GM18511 (cell line): ENCODE measurements around the gene BLOC1S4.
"Not testable (repeated sequence)": the region's sequence is repeated elsewhere in the genome, so short reads cannot be mapped to it uniquely, and the experiment has no call there.

ENCODE experiments used
- ATAC-seq: cut with Tn5 transposase; IDR thresholded peaks from one replicate; pipeline ENCODE4 v1.9.1; 2021; ENCODE audit warnings: mild to moderate bottlenecking, moderate library complexity; ENCODE audit not compliant: unreplicated experiment

BLOC1S4 gene

DNA sequence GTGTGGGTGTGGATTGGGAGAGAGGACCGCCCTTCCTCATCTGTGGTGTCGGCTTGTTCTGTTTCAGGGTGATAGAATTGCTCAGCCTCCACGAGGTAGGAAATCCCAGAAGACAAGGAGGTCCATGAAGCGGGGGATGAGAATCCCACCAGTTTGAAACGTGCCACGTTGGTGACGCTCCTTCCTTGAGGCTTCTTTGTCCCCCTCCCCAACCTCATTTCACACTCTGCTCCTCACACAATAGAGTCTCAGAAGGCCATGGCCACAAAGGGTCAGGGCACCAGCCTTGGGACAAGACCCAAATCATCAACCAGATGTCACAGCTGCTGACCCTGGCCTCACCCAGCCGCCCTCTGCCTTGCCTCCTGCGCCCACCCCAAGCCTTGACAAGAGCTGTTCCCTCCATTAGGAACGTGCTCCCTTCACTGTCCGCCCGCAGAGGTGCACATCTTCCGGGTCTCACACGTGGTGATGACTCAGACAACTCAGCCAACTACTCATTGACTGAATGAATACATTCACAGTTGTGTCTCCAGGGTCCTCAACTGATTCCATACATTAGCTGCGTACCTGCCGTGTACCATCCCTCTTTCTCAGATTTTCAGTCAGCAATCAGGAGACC lies 18.3 kb downstream of the BLOC1S4 start:
- ATAC-seq: no peak

DNA sequence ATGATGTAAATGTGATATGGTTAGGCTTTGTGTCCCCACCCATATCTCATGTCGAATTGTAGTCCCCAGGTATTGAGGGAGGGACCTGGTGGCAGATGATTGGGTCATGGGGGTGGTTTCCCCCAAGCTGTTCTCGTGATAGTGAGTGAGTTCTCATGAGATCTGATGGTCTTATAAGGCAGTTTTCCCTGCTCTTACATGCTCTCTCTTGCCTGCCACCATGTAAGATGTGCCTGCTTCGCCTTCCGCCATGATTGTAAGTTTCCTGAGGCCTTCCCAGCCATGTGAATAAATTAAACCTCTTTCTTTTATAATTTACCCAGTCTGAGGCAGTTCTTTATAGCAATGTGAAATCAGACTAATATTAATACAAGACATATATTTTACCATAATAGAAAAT lies 23.9 kb downstream of the BLOC1S4 start:
- no peak for ATAC-seq

DNA sequence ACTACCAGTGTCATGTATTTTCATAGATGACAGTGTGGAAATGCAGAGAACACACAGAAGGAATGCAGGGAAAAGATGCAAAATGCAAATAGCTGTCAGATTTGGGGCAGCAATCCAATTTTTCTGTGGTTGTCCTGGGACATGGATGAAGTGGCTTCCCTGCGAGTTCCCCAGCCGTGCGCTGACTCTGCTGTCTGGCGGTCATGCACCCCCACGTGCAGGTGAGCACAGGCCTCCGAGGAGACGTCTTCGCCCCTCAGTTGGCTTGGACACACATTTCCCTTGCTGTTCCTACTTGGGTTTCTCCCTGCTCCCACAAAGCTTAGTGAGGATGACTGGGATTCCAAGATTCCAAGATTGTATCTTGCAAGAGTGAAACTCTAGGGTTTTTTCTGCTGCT lies 24.4 kb downstream of the BLOC1S4 start:
- no peak for ATAC-seq

DNA sequence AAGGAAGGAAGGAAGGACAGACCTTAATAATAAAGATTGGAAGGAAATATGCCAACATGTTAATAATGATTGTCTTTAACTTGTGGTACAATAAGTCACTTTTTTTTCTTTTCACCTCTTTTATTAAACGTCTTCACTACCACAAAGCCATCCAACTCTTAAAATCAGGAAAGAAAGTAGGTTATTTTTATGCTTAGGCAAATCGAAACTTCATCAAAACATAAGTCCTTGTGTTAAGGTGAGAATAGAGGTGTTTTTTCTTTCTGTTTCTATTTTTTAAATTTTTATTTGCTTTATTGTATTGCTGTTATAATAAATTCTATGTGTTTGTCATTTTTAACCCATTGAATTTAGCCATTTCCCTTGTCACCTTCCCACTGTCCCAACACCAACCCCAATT lies 26.5 kb downstream of the BLOC1S4 start:
- ATAC-seq: no peak

DNA sequence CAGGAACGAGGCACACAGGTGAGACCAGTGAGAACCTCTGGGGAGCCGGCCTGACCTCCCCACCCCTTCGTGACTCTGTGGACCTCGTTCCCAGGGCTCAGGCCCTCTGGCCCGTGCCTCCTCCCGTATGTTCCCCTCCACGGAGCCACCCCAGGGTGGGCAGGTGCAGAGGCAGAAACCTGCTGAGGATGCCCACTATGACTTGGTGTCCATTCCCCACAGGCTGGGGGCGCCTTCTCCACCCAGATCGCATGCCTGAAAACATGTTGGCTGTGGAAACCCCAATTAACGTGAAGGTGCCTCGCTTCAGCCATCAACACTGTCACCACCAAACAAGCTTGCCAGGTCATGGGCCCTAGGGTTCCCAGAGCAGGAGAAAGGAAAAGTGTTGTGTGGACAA lies 27.0 kb downstream of the BLOC1S4 start:
- no peak for ATAC-seq

DNA sequence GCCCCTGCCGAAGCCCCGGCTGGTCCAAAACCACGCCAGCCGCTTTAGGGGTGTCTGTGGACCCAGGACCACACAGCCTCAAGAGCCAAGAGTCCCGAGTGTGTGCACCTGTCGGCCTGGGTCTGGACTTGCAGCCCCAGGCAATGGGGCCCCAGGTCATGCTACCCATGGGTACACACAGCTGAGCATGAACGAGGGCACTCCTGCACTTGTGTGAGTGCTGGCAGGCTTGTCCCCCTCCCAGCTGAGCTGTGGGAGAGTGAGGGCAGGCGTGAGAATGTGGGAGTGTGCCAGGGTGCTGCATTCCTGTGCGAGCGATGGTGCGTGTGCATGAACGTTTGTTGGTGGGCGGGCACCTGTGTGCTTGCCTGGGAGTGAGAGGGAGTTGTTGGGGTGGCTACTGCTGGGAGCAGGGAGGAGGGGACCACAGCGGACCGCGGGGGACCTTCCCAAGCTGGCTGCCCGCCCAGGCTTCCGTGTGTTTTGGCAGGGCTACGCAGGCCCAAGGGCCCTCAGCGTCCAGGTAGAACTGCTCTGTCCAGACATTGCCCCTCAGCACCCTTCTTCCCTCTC lies 30.8 kb downstream of the BLOC1S4 start:
- ATAC-seq: no peak

DNA sequence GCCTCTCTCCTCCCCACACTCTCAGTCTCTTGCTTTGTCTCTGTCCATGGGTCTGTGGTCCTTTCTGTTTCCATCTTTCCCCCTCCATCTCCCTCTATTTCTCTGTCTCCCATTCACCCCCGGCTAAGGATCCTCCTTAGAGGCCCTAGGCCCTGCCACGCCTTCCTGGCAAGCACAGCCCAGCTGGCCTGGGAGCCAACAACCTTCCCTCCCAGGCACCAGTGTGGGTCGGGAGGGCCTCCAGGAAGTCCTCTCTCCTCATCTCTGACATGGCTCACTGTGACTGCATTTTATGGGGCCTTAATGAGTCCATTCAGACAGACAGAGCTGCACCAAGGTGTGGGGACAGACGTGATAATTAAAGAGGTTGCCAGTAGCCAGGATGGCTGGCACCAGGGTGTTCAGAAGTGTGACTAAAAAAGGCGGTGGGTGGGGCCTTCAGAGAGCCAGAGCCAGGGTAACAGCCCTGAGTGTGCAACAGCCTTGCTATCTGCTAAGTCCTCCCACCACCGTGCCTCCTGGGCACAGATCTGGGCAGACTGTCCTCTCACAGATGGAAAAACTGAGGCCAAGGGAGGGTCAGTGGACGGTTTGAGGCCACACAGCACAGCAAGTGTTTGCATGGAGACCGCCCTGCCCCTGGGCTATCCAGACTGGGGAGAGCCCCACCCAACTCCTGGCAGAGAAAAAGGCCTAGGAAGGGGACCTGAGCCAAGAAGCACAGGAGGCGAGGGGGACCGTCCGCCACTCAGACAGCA lies 31.5 kb downstream of the BLOC1S4 start:
- ATAC-seq: no peak

DNA sequence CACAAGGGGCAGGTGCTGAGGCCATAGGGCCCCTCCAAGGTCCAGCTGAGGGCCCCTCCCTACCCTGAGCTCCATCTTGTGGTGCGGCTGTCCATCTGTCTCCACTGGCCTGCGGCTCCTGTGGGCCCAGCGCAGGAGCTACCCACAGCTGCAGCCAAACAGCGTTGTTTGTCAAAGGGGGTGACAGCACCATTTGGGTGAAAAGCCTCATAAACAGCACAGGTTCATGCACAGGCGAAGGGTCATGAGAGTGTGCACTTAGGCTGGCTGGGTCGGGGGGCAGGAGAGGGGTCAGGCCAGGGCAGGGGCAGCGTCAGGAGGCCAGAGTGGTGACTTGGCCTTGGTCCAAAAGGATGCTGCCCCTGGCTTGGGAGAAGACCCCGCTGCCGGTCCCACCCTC lies 32.3 kb downstream of the BLOC1S4 start:
- ATAC-seq: no peak

DNA sequence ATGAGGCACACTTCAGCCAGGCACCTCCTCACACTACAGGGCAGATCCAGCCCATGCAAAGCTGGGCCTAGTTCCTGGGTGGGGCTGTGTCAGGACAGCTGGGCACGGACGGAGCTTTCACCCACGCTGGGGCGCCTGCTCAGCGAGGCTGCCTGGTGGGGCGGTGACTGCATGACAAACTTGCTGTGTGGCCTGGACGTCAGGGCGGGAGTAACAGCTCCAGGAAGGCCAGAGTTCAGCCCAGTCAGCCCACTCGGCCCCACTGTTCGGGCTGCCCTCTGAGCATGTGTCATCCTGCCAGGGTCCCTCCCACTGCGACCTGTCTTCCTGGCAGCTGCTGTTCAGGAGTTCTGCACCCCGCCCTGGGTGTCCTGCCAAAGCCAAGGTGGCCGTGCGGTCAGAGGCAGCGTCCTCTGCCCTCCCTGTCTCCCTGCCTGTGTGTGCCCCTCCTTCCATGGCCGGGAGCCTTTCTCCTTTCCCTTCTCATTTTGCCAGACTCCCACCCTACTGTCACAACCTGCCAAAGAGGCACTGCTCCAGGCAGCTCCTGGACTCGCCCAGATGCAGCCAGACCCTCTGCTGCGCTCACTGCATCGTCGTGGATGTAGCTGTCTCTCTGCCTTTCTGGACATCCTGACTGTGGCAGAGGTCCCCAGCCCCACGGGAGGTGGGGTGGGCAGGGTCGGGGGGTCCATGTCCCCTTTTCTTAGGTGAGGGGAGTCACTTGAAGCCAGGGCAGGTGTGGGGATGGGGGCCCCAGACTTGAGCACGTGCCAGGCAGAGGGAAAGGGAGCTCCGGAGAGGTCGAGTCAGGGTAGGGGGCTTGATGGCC lies 33.6 kb downstream of the BLOC1S4 start:
- no peak for ATAC-seq

DNA sequence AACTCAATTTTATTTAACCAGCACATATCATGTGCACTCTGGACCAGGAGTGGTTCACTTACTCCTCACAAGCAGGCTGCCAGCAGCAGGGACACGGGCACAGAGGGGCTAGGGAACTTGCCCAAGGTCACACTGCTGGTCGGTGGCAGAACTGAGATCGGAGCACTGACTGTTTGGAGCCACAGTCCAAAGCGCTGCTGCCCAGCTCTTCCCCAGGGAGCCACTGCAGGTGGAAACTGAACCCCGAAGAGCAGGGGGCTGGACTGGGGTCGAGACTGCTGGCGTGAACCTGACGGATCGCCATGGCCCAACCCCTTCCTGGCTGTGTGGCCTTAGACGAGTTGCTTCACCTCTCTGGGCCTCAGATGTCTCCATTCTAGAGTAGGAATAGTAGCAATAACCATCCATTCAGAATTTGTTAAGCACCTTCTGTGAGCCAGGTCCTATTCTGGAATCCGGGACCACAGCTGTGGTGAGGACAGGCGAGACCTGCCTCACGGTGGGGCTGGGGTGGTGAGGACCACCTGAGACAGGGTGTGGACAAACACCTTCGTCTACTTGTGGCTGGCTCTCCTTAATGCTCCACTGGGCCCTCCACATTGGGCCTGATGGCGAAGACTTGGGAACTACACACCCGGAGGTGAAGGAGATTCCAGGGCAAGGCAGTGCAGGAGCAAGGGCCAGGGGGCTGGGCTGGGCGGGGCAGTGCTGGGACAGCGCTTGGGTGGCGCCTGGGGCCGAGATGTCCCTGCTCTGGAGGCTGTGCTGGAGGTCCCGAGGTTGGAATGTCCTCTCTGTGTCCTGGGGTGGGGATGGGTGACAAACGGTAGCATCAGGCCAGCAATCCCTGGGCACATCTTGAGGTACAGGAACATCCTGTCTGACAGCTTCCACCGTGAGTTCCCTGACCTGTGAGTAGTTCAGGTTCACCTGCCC lies 34.6 kb downstream of the BLOC1S4 start:
- ATAC-seq: no peak

DNA sequence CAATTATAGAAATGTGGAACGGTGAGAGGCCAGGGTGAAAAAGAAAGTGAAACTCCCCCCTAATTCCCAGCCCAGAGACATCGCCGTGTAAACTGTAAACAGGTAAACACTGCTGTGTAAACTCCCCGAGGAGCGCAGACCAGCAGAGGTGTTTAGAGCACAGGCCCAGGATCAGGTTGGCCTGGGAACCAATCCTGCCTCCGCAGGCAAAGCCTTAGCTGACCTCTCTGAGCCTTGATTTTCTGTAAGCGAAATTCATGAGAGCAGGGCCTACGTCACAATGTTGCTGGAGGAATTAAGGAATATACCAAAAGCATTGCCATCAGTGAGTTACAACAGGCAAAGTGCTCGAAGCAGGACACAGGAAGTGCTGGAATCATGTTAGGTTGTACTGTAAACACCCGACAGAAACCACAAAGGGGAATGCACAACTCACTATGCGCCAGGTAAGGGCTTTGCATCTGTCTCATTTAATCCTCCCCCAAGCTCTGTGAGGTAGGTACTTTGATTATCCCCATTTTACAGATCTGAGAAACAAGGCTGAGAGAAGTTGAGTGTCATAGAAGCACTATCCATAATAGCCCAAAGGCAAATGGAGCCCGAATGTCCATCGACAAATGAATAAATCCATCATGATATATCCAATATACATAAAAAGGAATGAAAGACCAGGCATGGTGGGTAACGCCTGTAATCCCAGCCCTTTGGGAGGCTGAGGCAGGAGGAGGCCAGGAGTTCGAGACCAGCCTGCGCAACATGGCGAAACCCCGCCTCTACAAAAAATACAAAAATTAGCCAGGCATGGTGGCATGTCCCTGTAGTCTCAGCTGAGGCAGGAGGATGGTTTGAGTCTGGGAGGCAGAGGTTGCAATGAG lies 35.9 kb downstream of the BLOC1S4 start:
- ATAC-seq: no peak

DNA sequence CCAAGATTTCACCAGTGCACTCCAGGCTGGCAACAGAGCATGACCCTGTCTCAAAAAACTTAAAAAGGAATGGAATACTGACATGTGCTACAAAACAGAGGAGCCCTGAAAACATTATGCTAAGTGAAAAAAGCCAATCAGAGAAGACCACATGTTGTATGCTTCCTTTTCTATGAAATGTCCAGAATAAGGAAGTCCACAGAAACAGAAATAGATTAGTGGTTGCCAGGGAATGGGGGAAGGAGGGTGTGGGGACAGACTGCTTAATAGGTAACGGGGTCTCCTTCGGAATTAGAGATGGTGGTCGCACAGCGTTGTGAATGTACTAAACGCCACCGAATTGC lies 36.5 kb downstream of the BLOC1S4 start:
- ATAC-seq: no peak

DNA sequence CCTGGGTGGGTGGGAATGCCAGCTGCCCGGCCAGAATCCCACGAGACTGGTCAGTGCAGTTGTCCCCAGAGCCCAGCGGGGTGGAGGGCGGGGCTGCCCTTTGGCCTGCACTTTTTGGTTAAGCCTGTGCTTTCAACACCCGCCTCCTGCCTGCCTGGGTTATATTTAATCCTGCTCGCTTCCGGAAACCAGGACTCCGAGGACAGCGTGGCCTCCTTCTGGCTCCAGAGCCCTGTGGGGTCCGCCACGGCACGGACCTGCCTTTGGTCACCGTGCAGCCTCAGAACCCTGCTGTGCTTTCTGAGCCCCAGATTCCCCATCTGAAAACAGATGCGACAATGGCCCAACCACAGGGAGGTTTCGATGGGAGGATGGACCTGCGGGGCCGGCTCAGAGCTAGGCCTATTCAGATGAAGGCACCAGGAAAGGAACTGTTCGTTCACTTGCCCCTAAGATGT lies 37.2 kb downstream of the BLOC1S4 start:
- no peak for ATAC-seq

DNA sequence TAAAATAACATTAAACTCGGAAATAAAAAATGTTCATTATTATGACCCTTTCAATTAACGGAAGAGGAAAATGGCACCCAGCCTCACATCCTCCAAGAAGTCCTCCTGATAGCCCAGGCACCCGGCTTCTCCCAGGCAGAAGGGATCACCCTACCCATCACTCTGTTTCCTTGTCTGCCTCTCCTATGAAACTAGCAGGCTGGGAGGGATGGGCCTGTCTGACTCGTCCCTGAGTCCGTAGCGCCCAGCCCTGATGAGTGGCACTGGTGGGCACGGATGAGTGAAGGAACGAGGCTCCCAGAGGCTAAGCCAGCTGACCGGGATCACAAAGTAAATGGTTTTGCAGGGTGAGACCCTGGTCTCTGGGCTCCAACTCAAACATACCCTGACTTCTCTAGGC lies 37.9 kb downstream of the BLOC1S4 start:
- no peak for ATAC-seq

DNA sequence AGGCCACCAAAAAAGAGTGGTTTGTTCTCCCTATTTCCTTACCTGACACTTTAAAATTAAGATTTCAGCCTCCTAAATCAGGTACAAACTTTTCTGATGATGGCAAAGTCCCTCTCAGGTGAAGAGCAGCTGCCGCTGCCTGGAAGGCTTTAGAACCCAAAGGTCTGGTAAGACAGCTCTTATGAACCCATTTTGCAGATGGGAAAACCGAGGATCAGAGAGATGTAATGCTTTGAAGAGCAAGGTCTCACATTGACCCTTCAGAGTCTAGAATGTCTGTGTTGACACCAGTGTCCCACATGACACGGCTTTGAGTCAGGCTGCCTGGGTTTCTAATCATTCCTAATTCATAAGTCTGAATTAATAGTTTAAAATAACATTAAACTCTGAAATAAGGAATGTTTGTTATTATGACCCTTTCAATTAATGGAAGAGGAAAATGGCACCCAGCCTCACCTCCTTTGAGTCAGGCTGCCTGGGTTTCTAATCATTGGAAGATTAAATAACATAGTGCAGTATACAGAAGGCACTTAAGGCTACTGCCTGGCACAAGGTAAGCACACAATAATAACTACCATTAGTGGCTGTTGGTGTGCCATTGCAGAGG lies 38.6 kb downstream of the BLOC1S4 start:
- no peak for ATAC-seq

DNA sequence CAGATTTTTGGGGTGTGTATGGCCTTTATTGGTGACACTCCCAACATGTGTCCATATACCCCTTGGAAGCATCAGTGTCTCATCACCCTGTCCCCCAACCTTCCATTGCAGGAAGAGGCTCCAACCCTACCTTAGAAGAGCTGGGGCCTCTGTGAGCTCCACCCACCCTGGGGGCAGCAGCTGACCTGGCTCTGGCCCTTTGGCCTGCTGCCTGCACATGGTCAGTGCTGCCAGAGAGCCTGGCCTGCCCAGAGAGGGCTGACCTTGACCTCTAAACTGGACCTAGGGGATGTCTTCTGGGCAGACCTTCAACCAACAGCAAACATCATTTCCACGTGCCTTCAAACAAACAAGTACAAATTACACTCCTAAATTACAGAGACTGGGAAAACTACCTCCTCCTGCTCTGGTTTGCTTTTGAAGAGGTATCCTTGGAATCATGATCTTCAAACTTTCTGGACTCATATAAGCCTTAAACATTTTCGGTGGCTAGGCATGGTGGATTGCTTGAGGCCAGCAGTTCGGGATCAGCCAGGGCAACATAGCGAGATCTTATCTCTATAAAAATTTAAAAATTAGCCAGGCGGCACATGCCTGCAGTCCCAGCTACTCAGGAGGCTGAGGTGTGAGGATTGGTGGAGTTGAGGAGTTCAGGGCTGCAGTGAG lies 39.2 kb downstream of the BLOC1S4 start:
- ATAC-seq: no peak

DNA sequence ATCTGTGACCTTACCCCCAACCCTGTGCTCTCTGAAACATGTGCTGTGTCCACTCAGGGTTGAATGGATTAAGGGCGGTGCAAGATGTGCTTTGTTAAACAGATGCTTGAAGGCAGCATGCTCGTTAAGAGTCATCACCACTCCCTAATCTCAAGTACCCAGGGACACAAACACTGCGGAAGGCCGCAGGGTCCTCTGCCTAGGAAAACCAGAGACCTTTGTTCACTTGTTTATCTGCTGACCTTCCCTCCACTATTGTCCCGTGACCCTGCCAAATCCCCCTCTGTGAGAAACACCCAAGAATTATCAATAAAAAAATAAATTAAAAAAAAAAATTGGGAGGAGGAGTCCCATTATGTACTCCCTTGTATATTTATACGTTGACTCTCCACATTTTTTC lies 40.4 kb downstream of the BLOC1S4 start:
- ATAC-seq: not testable (repeated sequence)

DNA sequence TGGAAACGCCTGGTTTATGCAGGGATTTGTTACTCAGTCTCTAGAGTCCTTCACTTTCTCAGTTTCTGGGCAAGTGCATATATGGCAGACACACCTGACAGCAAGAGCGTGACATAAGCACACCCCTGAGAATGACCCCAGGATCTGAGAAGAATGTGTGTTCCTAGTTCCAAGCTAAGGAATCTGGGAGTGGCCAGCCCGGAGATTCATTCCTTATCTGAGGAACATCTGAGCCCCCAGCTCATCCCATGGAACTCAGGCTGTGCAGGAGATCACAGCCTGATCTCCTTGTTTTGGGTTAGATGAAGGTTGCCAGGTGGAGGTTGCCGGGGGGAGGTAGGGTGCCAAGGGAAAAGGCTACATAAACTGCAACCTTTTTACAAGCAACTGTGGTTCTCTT lies 42.8 kb downstream of the BLOC1S4 start:
- no peak for ATAC-seq

DNA sequence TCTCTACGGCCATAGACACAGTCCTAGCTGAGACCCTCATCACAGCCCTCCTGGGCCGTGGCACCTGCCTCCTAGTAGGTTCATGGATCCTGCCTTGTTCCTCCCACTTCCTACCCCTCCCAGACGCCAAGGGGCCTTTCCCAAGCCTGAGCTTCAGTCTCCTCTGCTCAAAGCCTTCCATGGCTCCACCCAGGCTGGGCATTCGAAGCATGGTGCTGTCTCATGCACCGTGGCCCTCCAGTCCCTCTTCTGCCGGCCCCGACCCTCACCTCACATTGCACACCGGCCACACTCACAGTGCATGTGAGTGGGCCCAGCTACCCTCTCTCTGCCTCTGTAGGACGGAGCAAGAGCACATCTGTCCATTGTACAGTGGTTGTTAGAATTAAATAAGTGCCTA lies 44.9 kb downstream of the BLOC1S4 start:
- ATAC-seq: no peak
